HUDEP-2 (cell line): ENCODE data around the gene UBE4A.
A peak's percentile ranks its signal among the peaks of the same experiment; 100 is the strongest.
"Not testable (repeated sequence)": the region's sequence is repeated elsewhere in the genome, so short reads cannot be mapped to it uniquely, and the experiment has no call there.

Source experiments
- DNase-seq, 76 experiments: peaks; one replicate each; lab custom pipeline; 2025; ENCODE audit not compliant: unreplicated experiment in 76 of 76; lab: John Stamatoyannopoulos, UW

Gene UBE4A

GRCh38 chr11:118398791-118399559, 39.6 kb downstream of the UBE4A start:
- peak in 1 of 76 experiments; percentile 10 for DNase-seq

- peak in 75 of 76 experiments; percentile 23 to 95 (median 85) for DNase-seq
Measured at GRCh38 chr11:118401151-118401879, 41.9 kb downstream of the UBE4A start, which contains the start of gene ATP5MG. Gene ATP5MG (plus strand): TSS chr11:118401606. CDS start chr11:118401666, 60 bp downstream.

- no peak for DNase-seq
Measured at GRCh38 chr11:118401880-118402590, 42.6 kb downstream of the UBE4A start.

- not testable (repeated sequence) for DNase-seq
Measured at GRCh38 chr11:118402594-118402993, 43.2 kb downstream of the UBE4A start.

- DNase-seq = no peak
Measured at GRCh38 chr11:118406599-118407166, 47.3 kb downstream of the UBE4A start.

- no peak for DNase-seq
Measured at GRCh38 chr11:118410055-118410745, 50.8 kb downstream of the UBE4A start.

- DNase-seq = no peak
Measured at GRCh38 chr11:118411530-118411929, 52.1 kb downstream of the UBE4A start.

- DNase-seq = no peak
Measured at GRCh38 chr11:118412921-118413320, 53.5 kb downstream of the UBE4A start.

GRCh38 chr11:118415062-118415738, 55.8 kb downstream of the UBE4A start:
- peak in 26 of 76 experiments; percentile 7 to 73 (median 33) for DNase-seq

GRCh38 chr11:118415739-118416068, 56.3 kb downstream of the UBE4A start:
- DNase-seq = peak in 74 of 76 experiments; percentile 15 to 97 (median 84)

- not testable (repeated sequence) for DNase-seq
Measured at GRCh38 chr11:118416900-118417299, 57.5 kb downstream of the UBE4A start.

- no peak for DNase-seq
Measured at GRCh38 chr11:118417801-118418200, 58.4 kb downstream of the UBE4A start.

GRCh38 chr11:118418766-118419165, 59.4 kb downstream of the UBE4A start:
- no peak for DNase-seq

GRCh38 chr11:118427707-118428106, 68.3 kb downstream of the UBE4A start:
- no peak for DNase-seq

GRCh38 chr11:118430956-118431355, 71.6 kb downstream of the UBE4A start:
- peak in 2 of 76 experiments; percentile 6 to 10 for DNase-seq

- peak in 5 of 76 experiments; percentile 3 to 46 (median 18) for DNase-seq
Measured at GRCh38 chr11:118434123-118434552, 74.7 kb downstream of the UBE4A start.

- DNase-seq = peak in 31 of 76 experiments; percentile 0 to 44 (median 20)
Measured at GRCh38 chr11:118434553-118435289, 75.3 kb downstream of the UBE4A start.

- DNase-seq = peak in 57 of 76 experiments; percentile 11 to 70 (median 45)
Measured at GRCh38 chr11:118435290-118435892, 76.0 kb downstream of the UBE4A start.
